Mesenchymal stem cell (in vitro differentiated cells and primary cell): ENCODE results near the gene CAPZA2.

Experiments used
- DNase-seq: peaks from one replicate; pipeline ENCODE4 v3.0.0-alpha.2; 2013
- H2AFZ ChIP-seq: one replicate; pipeline ENCODE4 v1.6.1; 2013; ENCODE audit warnings: low read depth, mild to moderate bottlenecking, control low read depth, inconsistent platforms, low read length, moderate library complexity
- H2AK5ac ChIP-seq: 2 replicates; pipeline ENCODE4 v1.6.1; 2013; ENCODE audit warnings: low read length, moderate library complexity, mild to moderate bottlenecking, inconsistent platforms; ENCODE audit not compliant: severe bottlenecking
- H2BK120ac ChIP-seq: one replicate; pipeline ENCODE4 v1.6.1; 2013; ENCODE audit warnings: low read depth, mild to moderate bottlenecking, inconsistent platforms, low read length, moderate library complexity
- H2BK12ac ChIP-seq, 2 experiments: one replicate each; pipeline ENCODE4 v1.6.1; 2013; ENCODE audit warnings: inconsistent platforms in 2 of 2, low read length in 2 of 2, mild to moderate bottlenecking in 2 of 2, moderate library complexity in 2 of 2, control low read depth in 1 of 2
- H2BK15ac ChIP-seq: one replicate; pipeline ENCODE4 v1.6.1; 2013; ENCODE audit warnings: mild to moderate bottlenecking, low read depth, inconsistent platforms; ENCODE audit not compliant: poor library complexity, severe bottlenecking
- H2BK5ac ChIP-seq: 2 replicates; pipeline ENCODE4 v1.6.1; 2013; ENCODE audit warnings: low read depth, mild to moderate bottlenecking, low read length, control low read depth, inconsistent platforms; ENCODE audit not compliant: poor library complexity, severe bottlenecking
- H3K14ac ChIP-seq, 2 experiments: one replicate each; pipeline ENCODE4 v1.6.1; 2013; ENCODE audit warnings: inconsistent platforms in 2 of 2, low read length in 2 of 2, control low read depth in 1 of 2, mild to moderate bottlenecking in 1 of 2, moderate library complexity in 1 of 2
- H3K18ac ChIP-seq, 2 experiments: one replicate each; pipeline ENCODE4 v1.6.1; 2013; ENCODE audit warnings: inconsistent platforms in 2 of 2, low read length in 2 of 2, control low read depth in 1 of 2, low read depth in 1 of 2, mild to moderate bottlenecking in 1 of 2
- H3K23ac ChIP-seq, 2 experiments: one replicate each; pipeline ENCODE4 v1.6.1; 2013; ENCODE audit warnings: inconsistent platforms in 2 of 2, low read length in 2 of 2, mild to moderate bottlenecking in 2 of 2, moderate library complexity in 2 of 2, control low read depth in 1 of 2
- H3K27ac ChIP-seq: 2 replicates; pipeline ENCODE4 v1.5.1; 2013; ENCODE audit warnings: mild to moderate bottlenecking, moderate library complexity, low read length, control low read depth, inconsistent platforms; ENCODE audit not compliant: poor library complexity, severe bottlenecking
- H3K27me3 ChIP-seq, 2 experiments: 2 replicates each; pipeline versions ENCODE4 v1.6.1 to v1.7.0; 2013; ENCODE audit warnings: low read length in 2 of 2, mild to moderate bottlenecking in 2 of 2, moderate library complexity in 2 of 2, control low read depth in 1 of 2, inconsistent platforms in 1 of 2; ENCODE audit not compliant: control insufficient read depth in 1 of 2, insufficient read depth in 1 of 2
- H3K36me3 ChIP-seq, 2 experiments: 2 replicates each; pipeline versions ENCODE4 v1.6.1 to v1.7.0; 2013; ENCODE audit warnings: low read length in 2 of 2, control low read depth in 1 of 2, inconsistent platforms in 1 of 2, low read depth in 1 of 2, mild to moderate bottlenecking in 1 of 2; ENCODE audit not compliant: insufficient read depth in 2 of 2, control insufficient read depth in 1 of 2
- H3K4ac ChIP-seq, 2 experiments: one replicate each; pipeline ENCODE4 v1.6.1; 2013; ENCODE audit warnings: inconsistent platforms in 2 of 2, low read length in 2 of 2, mild to moderate bottlenecking in 2 of 2, moderate library complexity in 2 of 2, control low read depth in 1 of 2, low read depth in 1 of 2
- H3K4me1 ChIP-seq: 2 replicates; pipeline ENCODE4 v1.6.1; 2013; ENCODE audit warnings: low read depth, low read length, control low read depth; ENCODE audit not compliant: control insufficient read depth, insufficient read depth
- H3K4me2 ChIP-seq: 2 replicates; pipeline ENCODE4 v1.6.1; 2013; ENCODE audit warnings: low read length, mild to moderate bottlenecking, inconsistent platforms; ENCODE audit not compliant: poor library complexity, severe bottlenecking
- H3K4me3 ChIP-seq, 2 experiments: 2 replicates each; pipeline versions ENCODE4 v1.5.1 to v1.7.0; 2013; ENCODE audit warnings: low read length in 2 of 2, mild to moderate bottlenecking in 2 of 2, control low read depth in 1 of 2, low read depth in 1 of 2; ENCODE audit not compliant: insufficient read depth in 1 of 2
- H3K79me1 ChIP-seq: replicated peaks from 2 replicates; pipeline ENCODE4 v1.6.1; 2013; ENCODE audit warnings: mild to moderate bottlenecking, control low read depth, low read length, inconsistent platforms; ENCODE audit not compliant: poor library complexity, severe bottlenecking
- H3K9ac ChIP-seq: 2 replicates; pipeline ENCODE4 v1.7.0; 2013; ENCODE audit warnings: mild to moderate bottlenecking, low read length, moderate library complexity
- H3K9me3 ChIP-seq: 2 replicates; pipeline ENCODE4 v1.7.0; 2013; ENCODE audit warnings: mild to moderate bottlenecking, low read length; ENCODE audit not compliant: control insufficient read depth
- H4K8ac ChIP-seq: one replicate; pipeline ENCODE4 v1.6.1; 2013; ENCODE audit warnings: inconsistent platforms, mild to moderate bottlenecking, low read length, moderate library complexity
- H4K91ac ChIP-seq: one replicate; pipeline ENCODE4 v1.6.1; 2013; ENCODE audit warnings: mild to moderate bottlenecking, low read length, inconsistent platforms
- WGBS: methylation state at CpG from one replicate; pipeline ENCODE4 v1.1.7; 2013; ENCODE audit warnings: mixed read lengths; 5-methylcytosine and 5-hydroxymethylcytosine counted together

The CAPZA2 gene

GRCh38 chr7:116906391-116906790, 44.0 kb downstream of the CAPZA2 start:
- no peak overlapping the region for H3K27ac ChIP-seq
- H3K36me3 ChIP-seq: peaks cover 2 to 81% of the 10 kb centered on the region in 2 experiments
- no peak overlapping the region for H3K14ac ChIP-seq
- H2AK5ac ChIP-seq: no peak overlapping the region
- no peak for DNase-seq
- H3K79me1 ChIP-seq: peaks cover 16% of the 10 kb centered on the region
- no peak overlapping the region for H2BK15ac ChIP-seq
- no peaks in the 10 kb centered on the region for H3K4me1 ChIP-seq
- no peak overlapping the region for H2BK12ac ChIP-seq
- no peak overlapping the region for H2BK120ac ChIP-seq
- no peak overlapping the region for H3K18ac ChIP-seq
- no peak overlapping the region for H4K91ac ChIP-seq
- H3K27me3 ChIP-seq: no peaks in the 10 kb centered on the region
- WGBS: 100% methylated on average over 1 of the region's 1 CpG
- H4K8ac ChIP-seq: no peak overlapping the region
- no peak overlapping the region for H3K4me3 ChIP-seq
- H3K9me3 ChIP-seq: no peaks in the 10 kb centered on the region
- H2AFZ ChIP-seq: no peak overlapping the region
- no peak overlapping the region for H2BK5ac ChIP-seq
- no peak overlapping the region for H3K9ac ChIP-seq
- H3K4ac ChIP-seq: no peak overlapping the region
- H3K23ac ChIP-seq: no peak overlapping the region
- H3K4me2 ChIP-seq: no peak overlapping the region

- H3K36me3 ChIP-seq: peaks cover 9 to 87% of the 10 kb centered on the region in 2 experiments
Observed at GRCh38 chr7:116910383-116910782, 48.0 kb downstream of the CAPZA2 start.

DNA sequence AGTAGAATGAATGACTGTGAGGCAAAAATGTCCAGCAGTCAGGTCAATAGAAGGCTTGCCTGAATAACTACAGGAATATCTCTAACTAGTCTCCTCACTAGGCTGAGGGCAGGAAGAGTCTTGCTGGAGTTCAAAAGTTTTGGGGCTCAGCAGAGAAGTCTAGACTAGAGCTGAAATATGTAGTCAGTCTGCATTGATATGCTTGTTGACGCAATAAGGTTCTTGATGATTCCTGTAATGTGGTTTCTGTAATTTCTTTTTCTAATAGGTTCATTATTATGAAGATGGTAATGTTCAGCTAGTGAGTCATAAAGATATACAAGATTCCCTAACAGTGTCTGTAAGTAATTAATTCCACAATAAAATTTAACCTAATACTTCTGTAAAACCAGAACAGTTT, 49.4 kb downstream of the CAPZA2 start:
- peaks cover 8% of the 10 kb centered on the region for H3K79me1 ChIP-seq
- WGBS: 100% methylated on average over 1 of the region's 1 CpG
- H2AFZ ChIP-seq: no peak overlapping the region
- H4K8ac ChIP-seq: no peak overlapping the region
- no peak overlapping the region for H3K27ac ChIP-seq
- no peak overlapping the region for H3K4ac ChIP-seq
- no peak overlapping the region for H2AK5ac ChIP-seq
- no peak overlapping the region for H3K14ac ChIP-seq
- H3K9me3 ChIP-seq: no peaks in the 10 kb centered on the region
- H2BK15ac ChIP-seq: no peak overlapping the region
- H4K91ac ChIP-seq: no peak overlapping the region
- H2BK5ac ChIP-seq: no peak overlapping the region
- H3K36me3 ChIP-seq: peaks cover 13 to 87% of the 10 kb centered on the region in 2 experiments
- no peak overlapping the region for H3K4me3 ChIP-seq
- H3K23ac ChIP-seq: no peak overlapping the region
- H3K27me3 ChIP-seq: no peaks in the 10 kb centered on the region
- H3K4me2 ChIP-seq: no peak overlapping the region
- no peak overlapping the region for H2BK120ac ChIP-seq
- no peak overlapping the region for H3K18ac ChIP-seq
- no peak overlapping the region for H2BK12ac ChIP-seq
- no peak overlapping the region for H3K9ac ChIP-seq
- peak; percentile 12 for DNase-seq
- H3K4me1 ChIP-seq: no peaks in the 10 kb centered on the region

More at GRCh38 chr7:116910383-116910782, 48.0 kb downstream of the CAPZA2 start:
- Histone ChIP-seq H3K27ac (no peak overlapping the region), H3K27me3 (no peaks in the 10 kb centered on the region), H3K9me3 (no peaks in the 10 kb centered on the region), H3K18ac (no peak overlapping the region), H3K4me1 (no peaks in the 10 kb centered on the region), H4K91ac (no peak overlapping the region), H2BK5ac (no peak overlapping the region), H2BK15ac (no peak overlapping the region), H2AFZ (no peak overlapping the region), H3K4me3 (no peak overlapping the region), H2AK5ac (no peak overlapping the region), H3K14ac (no peak overlapping the region), H3K23ac (no peak overlapping the region), H3K4me2 (no peak overlapping the region), H2BK12ac (no peak overlapping the region), H4K8ac (no peak overlapping the region), H3K9ac (no peak overlapping the region), H3K79me1 (peaks cover 10% of the 10 kb centered on the region), H3K4ac (no peak overlapping the region), H2BK120ac (no peak overlapping the region)
- 99% methylated on average over 6 of the region's 6 CpGs for WGBS
- no peak for DNase-seq

DNA sequence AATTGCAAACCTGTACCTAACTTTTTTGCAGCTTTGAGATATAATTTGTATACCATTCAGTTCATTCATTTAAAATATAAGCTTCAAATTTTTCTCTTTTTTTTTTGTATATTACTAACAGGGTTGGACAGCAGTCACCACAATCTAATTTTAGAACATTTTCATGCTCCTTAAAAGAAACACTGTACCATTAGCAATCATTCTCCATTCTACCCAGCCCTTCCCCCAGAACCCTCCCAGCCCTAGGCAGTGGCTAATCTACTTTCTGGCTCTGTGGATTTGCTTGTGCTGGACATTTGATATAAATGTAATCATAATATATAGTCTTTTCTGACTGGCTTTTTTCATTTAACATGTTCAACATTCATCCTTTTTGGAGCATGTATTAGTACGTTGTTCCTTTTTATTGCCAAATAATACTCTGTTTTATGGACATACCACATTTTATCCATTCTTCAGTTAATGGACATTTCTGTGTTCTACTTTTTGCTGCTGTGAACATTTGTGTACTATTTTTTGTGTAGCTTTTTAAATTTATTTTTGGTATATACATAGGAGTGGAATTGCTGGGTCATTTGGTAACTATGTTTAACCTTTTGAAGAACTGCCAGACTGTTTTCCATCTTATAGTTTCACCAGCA, 50.0 kb downstream of the CAPZA2 start:
- H2AFZ ChIP-seq: no peak overlapping the region
- no peak overlapping the region for H3K27ac ChIP-seq
- H2BK12ac ChIP-seq: no peak overlapping the region
- no peak overlapping the region for H4K8ac ChIP-seq
- no peak overlapping the region for H2BK5ac ChIP-seq
- no peak overlapping the region for H3K9ac ChIP-seq
- no peak overlapping the region for H4K91ac ChIP-seq
- H2BK15ac ChIP-seq: no peak overlapping the region
- H3K36me3 ChIP-seq: peaks cover 16 to 84% of the 10 kb centered on the region in 2 experiments
- no peaks in the 10 kb centered on the region for H3K27me3 ChIP-seq
- no peak for DNase-seq
- no peak overlapping the region for H3K4me2 ChIP-seq
- H3K18ac ChIP-seq: no peak overlapping the region
- WGBS: no CpG with 5 or more reads among the region's 1 CpG
- no peak overlapping the region for H3K14ac ChIP-seq
- H2AK5ac ChIP-seq: no peak overlapping the region
- no peak overlapping the region for H3K4me3 ChIP-seq
- H3K4me1 ChIP-seq: no peaks in the 10 kb centered on the region
- no peak overlapping the region for H3K23ac ChIP-seq
- no peak overlapping the region for H3K4ac ChIP-seq
- H3K79me1 ChIP-seq: peaks cover 6% of the 10 kb centered on the region
- no peak overlapping the region for H2BK120ac ChIP-seq
- no peaks in the 10 kb centered on the region for H3K9me3 ChIP-seq
